ENCODE measurements around the gene RNU4-1.

GRCh38 chr12:120258323-120258896 lies 34.6 kb downstream of the RNU4-1 start:
- TF ChIP-seq CTCF (IDR thresholded peaks at IDR 0.05) (no peak), POLR2A (IDR thresholded peaks at IDR 0.05) (no peak)

Measured in lower leg skin (tissue), 3 donors.